ENCODE measurements around the gene SHISA6. TPM values are rescaled to one million over a fixed set of nuclear protein-coding genes. Genes with fewer than 3 reads are reported as not detected.
"Not testable (repeated sequence)": the region's sequence is repeated elsewhere in the genome, so short reads cannot be mapped to it uniquely, and the experiment has no call there.

The SHISA6 gene
- total RNA-seq, 4 donors from 2014 or later: 0.14 to 4.2 (median 0.32) TPM; not detected in 1

GRCh38 chr17:11308531-11308930 lies 67.5 kb downstream of the SHISA6 start:
- no peak for TF ChIP-seq CTCF (IDR thresholded peaks at IDR 0.05)
- TF ChIP-seq POLR2AphosphoS5 (IDR thresholded peaks at IDR 0.05): no peak
- TF ChIP-seq EP300 (IDR thresholded peaks at IDR 0.05; ENCODE audit: low read depth): no peak
- no peak for TF ChIP-seq POLR2A (IDR thresholded peaks at IDR 0.05)
- 79 to 87% methylated on average over 5 to 7 of the region's 7 CpGs for WGBS, 2 donors (ENCODE audit: low coverage in 1 of 2)
- no peaks in the 10 kb centered on the region for H3K36me3 ChIP-seq
- H3K9me3 ChIP-seq: no peaks in the 10 kb centered on the region
- H3K27ac ChIP-seq: no peak overlapping the region
- no peak overlapping the region for H3K4me3 ChIP-seq
- DNase-seq: no peak
- intact Hi-C loops (cut with DNase I; ENCODE audit: low total_unique reads) (no loop called here), in situ Hi-C loops (cut with MboI; ENCODE audit: low pct_ligation_motif_present in 1 of 4, low pct_unique_long_range_greater_than_20kb in 1 of 4, low sequenced_read_pairs in 3 of 4) (no loop called here)
- H3K4me1 ChIP-seq: no peaks in the 10 kb centered on the region
- no peaks in the 10 kb centered on the region for H3K27me3 ChIP-seq

GRCh38 chr17:11309033-11309432 lies 68.0 kb downstream of the SHISA6 start:
- in situ Hi-C loops (cut with MboI; ENCODE audit: low pct_ligation_motif_present in 1 of 4, low pct_unique_long_range_greater_than_20kb in 1 of 4, low sequenced_read_pairs in 3 of 4): no loop called here

GRCh38 chr17:11309850-11310249 lies 68.8 kb downstream of the SHISA6 start:
- no peak for DNase-seq
- no peaks in the 10 kb centered on the region for H3K36me3 ChIP-seq
- intact Hi-C loops (cut with DNase I; ENCODE audit: low total_unique reads) (no loop called here), in situ Hi-C loops (cut with MboI; ENCODE audit: low pct_ligation_motif_present in 1 of 4, low pct_unique_long_range_greater_than_20kb in 1 of 4, low sequenced_read_pairs in 3 of 4) (no loop called here)
- H3K4me1 ChIP-seq: no peaks in the 10 kb centered on the region
- no peaks in the 10 kb centered on the region for H3K9me3 ChIP-seq
- H3K27ac ChIP-seq: no peak overlapping the region
- no peaks in the 10 kb centered on the region for H3K27me3 ChIP-seq
- no peak for TF ChIP-seq CTCF (IDR thresholded peaks at IDR 0.05)
- no peak for TF ChIP-seq POLR2AphosphoS5 (IDR thresholded peaks at IDR 0.05)
- TF ChIP-seq EP300 (IDR thresholded peaks at IDR 0.05; ENCODE audit: low read depth): no peak
- H3K4me3 ChIP-seq: no peak overlapping the region

More at GRCh38 chr17:11309033-11309432, 68.0 kb downstream of the SHISA6 start:
- DNase-seq: no peak
- Histone ChIP-seq H3K4me3 (no peak overlapping the region), H3K4me1 (no peaks in the 10 kb centered on the region), H3K36me3 (no peaks in the 10 kb centered on the region), H3K27me3 (no peaks in the 10 kb centered on the region), H3K9me3 (no peaks in the 10 kb centered on the region), H3K27ac (no peak overlapping the region)
- TF ChIP-seq EP300 (IDR thresholded peaks at IDR 0.05; ENCODE audit: low read depth) (no peak), POLR2AphosphoS5 (IDR thresholded peaks at IDR 0.05) (no peak), CTCF (IDR thresholded peaks at IDR 0.05) (no peak), POLR2A (IDR thresholded peaks at IDR 0.05) (no peak)
- intact Hi-C loops (cut with DNase I; ENCODE audit: low total_unique reads): no loop called here
- whole genome bisulfite sequencing, 2 donors (ENCODE audit: low coverage in 1 of 2): 78% methylated on average over 3 of the region's 3 CpGs; no CpG with 5 or more reads in 1 of the 2 donors

GRCh38 chr17:11316451-11316850 lies 75.4 kb downstream of the SHISA6 start:
- H3K27me3 ChIP-seq; H3K4me3 ChIP-seq; H3K36me3 ChIP-seq; H3K9me3 ChIP-seq; H3K27ac ChIP-seq; intact Hi-C loops (cut with DNase I; ENCODE audit: low total_unique reads); DNase-seq; H3K4me1 ChIP-seq: not testable (repeated sequence)
- 84 to 89% methylated on average over 10 to 11 of the region's 11 CpGs for WGBS, 2 donors (ENCODE audit: low coverage in 1 of 2)
- in situ Hi-C loops (cut with MboI; ENCODE audit: low pct_ligation_motif_present in 1 of 4, low pct_unique_long_range_greater_than_20kb in 1 of 4, low sequenced_read_pairs in 3 of 4): loop anchor here in 1 of 4 donors (5.0 kb wide), 1 partner anchor 609 kb away; no protein-coding TSS in a partner anchor

- in situ Hi-C loops (cut with MboI; ENCODE audit: low pct_ligation_motif_present in 1 of 4, low pct_unique_long_range_greater_than_20kb in 1 of 4, low sequenced_read_pairs in 3 of 4) (loop anchor here in 1 of 4 donors (5.0 kb wide), 1 partner anchor 611 kb away; no protein-coding TSS in a partner anchor), intact Hi-C loops (cut with DNase I; ENCODE audit: low total_unique reads) (no loop called here)
- DNase-seq: no peak
- H3K4me3 ChIP-seq: no peak overlapping the region
- no peaks in the 10 kb centered on the region for H3K36me3 ChIP-seq
- TF ChIP-seq POLR2A (IDR thresholded peaks at IDR 0.05): no peak
- no peak for TF ChIP-seq EP300 (IDR thresholded peaks at IDR 0.05; ENCODE audit: low read depth)
- TF ChIP-seq POLR2AphosphoS5 (IDR thresholded peaks at IDR 0.05): no peak
- TF ChIP-seq CTCF (IDR thresholded peaks at IDR 0.05): no peak
- no peak overlapping the region for H3K27ac ChIP-seq
- 91 to 98% methylated on average over 5 of the region's 5 CpGs for WGBS, 2 donors (ENCODE audit: low coverage in 1 of 2)
- H3K4me1 ChIP-seq: no peaks in the 10 kb centered on the region
- H3K9me3 ChIP-seq: no peaks in the 10 kb centered on the region
- no peaks in the 10 kb centered on the region for H3K27me3 ChIP-seq
Measured at GRCh38 chr17:11318207-11318606, 77.2 kb downstream of the SHISA6 start.

Data from transverse colon (tissue), 4 donors.